NCI-H1694 treated with DMSO at 0.1 percent for 48 hours (cell line): ENCODE results near the gene C5orf58.
"Not testable (repeated sequence)": the region's sequence is repeated elsewhere in the genome, so short reads cannot be mapped to it uniquely, and the experiment has no call there.

Source experiments
- DNase-seq: peaks from one replicate; lab custom pipeline; 2025; lab: John Stamatoyannopoulos, UW

The C5orf58 gene

DNA sequence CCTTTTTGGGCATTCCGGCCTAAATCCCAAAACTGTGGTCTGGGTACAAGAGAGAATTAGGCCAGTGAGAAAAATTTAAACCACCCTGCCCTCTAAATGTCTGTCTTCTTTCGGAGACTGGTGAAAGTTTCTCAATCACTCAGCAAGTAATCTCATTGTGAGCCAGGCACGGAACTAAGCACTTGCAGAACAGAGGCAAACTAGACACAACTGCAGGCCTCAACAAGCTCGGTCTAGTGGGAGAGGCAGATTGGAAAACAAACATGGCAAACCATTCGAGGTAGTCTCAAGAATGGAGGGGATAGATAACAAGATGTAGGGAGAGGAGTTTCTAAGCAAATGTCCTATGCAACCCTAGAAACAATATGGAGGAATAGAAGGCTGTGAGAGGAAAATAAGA, 8.9 kb upstream of the C5orf58 start:
- no peak for DNase-seq

DNA sequence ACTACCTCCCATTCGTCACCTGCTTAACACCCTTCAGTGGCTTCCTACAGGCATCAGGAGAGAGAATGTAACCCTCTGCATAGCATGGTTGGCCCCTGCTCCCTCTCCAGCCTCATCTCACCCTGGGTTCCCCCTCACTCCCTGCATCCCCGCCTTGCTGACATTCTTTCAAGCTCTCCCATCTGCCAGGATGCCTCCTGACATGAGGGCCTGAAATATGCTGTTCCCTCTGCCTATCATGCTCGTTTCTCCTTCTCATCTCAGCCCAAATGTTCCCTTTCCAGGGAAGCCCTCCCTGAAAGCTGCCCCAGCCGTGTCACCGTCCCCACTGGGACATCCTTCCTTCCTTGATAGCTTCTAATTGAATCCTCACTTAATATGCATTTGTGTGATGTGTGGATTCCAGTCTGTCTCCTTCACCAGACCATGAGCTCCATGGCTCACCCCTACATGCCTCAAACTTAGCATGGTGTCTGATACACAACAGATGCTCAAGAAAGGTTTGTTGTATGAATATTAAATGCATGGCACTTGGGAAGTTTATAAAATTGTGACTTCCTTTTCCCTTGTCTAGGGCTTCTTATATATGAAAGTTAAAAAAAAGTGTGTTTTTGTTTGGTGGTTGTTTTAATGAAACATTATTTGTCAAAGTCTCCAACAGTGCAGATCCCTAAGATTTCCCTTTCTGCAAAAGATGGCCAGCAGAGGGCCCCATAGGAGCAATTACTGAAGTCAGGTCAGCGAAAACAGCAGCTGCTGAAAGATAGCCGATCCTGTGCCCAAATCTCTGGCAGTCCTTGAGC, 7.3 kb upstream of the C5orf58 start:
- DNase-seq: peak; percentile 49

DNA sequence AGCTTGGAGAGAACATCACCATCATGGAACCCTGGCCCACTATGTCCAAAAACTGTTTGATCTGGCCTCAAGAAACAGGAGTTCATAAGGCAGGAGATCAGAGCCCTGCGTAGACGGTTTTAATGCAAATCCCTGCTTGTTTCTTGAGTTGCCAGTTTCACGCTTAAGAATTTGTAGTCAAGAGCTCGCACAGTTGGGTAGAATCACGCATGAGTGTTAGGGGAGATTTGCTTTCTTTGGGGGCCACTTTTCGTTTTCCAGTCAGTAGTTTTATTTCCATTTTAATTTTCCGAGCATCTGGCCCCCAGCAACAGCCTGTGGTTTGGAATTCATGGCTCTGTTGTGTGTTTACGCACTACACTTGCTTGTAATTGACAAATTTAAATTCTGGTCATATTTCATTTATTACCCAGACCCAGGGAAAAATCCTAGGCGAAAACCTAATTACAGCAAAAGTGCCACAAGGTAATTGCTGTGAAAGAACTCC, 6.6 kb upstream of the C5orf58 start:
- no peak for DNase-seq

DNA sequence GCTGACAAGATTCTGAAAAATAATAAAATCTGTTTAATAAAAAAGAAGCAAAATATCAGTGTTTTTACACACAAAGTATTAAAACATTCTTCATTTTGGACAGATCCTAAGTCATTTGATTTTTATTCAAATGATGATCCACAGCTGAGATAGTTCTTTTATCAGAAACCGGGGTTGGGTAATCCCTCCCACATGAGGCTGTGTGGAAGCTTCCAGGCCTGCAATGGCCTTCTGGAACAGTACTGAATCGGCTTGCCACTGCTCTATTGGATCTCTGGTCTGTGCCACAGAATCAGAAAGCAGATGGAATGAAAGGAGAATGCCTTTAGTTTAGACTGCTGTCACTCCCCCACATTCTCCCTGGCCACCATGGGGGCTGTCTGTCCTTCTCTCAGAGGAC, 6.1 kb upstream of the C5orf58 start:
- no peak for DNase-seq

DNA sequence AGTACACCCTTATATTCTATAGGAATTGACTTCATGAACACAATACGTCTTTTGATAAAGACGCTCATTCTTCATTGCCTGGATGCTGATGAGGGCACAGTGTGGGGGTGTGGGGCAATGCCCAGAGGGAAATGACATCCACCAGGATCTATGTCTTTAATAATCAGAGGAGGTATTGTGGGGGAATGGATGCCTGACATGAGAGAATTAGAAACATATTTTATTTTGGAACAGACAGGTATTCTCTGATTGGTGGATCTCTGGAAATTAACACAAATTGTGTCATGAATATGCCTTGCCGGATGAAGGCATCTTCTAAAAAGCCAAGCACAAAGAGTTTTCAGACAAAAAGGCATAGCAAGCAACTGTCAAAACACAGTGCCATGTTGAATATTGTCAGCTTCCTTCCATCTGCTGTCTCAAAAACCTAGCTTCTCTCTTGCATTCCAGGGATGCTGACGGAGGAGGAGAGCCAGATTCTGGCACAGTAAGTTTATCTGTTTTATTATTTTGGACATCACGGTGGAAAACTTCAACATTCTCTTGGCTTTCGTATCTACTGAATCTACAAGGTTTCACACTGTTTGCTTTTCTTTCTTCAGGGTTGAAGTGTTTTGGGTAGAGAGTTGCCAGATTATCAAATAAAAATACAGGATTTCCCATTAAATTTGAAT, 3.9 kb upstream of the C5orf58 start:
- no peak for DNase-seq

DNA sequence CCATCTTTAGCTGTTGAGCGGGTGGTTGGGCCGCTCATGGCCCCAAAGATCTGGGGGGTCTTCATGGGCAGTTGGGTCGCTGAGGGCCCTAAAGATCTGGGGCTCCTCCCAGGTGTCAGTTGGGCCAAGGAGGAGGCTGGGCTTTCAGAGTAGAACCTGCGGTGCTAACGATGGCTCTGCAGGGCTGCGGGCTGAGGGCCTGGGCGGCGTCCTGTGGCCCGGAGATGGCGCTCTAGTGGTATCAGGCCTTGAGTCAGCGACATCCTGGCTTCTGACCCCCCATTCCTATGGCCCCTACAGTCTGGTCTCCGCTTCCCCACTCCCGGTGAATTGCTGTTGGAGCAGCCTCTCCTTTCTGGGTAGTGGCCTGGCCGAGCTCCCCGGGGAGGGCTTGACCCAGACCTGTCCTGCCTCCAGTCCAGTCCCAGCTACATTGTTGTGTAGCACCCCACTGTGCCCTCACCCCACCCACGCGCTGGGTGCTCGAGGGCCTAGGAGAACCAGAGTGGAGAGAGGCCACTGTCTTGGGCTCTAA, 640 bp downstream of the C5orf58 start:
- no peak for DNase-seq

DNA sequence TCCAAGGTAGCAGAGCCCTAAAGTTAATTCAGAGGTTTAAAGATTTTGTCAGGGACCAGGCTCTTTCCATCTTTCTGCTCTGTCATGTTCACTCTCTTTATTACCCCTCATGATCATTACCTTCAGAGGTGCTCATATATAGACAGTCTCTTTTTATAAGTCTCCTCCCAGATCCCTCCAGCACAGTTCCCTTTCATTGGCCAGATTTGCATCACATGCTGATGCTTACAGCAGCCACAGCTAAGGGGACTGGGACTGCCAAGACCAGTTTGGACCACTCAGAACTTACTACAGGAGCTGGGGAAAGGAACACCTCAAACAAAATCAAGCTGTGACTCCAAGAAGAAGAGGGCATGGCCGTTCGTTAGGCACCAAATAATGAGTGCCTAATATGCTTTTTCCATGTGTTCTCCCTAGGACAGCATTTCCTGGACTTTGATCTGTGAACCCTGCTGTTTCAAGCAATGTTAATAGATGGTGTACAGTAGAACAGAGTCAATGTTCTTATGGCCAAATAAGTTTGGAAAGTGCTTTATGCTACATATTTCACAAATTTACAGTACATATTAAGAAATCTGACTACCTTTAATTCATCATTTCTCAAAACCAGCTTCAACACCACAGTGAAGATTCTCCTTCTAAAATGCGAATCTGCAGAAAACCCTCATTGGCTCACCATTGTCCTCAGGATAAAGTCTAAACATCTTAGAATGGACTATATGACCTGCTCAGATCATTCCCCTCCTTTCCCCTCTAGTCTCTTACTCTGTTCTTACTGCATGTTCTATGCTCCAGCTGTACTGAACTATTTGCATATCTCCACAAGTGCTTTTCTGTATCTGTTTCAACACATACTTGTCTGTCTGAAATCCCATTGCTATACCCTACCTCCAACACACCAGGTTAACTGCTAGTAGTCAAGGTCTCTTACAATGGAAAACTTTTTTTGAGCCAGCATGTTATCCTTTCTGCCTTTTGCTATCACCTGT, 3.4 kb downstream of the C5orf58 start:
- DNase-seq: no peak

DNA sequence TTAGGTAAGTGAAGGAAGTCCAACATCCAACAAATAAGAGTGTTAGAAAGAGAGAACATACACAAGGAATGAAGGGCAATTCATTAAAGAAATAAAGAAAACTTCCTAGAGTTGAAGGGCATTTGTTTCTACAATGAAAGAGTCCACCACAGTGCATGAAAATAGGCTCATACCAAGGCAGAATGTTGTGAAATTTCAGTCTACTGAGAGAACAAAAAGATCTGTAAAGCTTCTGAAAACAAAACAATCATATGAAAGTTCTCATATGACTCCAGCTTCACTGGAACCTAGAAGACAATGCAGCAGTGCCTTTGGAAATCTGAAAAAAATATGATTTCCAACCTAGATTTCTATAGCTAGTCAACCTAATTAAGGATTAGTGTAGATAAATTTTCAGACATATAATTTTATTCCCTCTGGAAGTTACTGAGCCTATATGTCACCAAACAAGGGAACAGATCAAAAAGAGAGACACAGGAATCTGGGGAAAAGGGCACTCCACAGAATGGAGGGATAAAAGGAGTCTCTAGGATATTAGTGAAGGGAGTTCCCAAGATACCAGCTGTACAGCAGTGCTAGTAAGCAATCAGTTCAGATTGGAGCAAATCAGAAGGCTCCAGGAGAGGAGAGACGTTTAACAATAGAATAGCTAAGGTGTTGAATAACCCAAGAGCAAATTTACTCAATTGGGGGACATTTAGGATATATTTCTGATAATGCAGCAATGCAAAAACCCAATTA, 5.8 kb downstream of the C5orf58 start:
- DNase-seq: no peak

DNA sequence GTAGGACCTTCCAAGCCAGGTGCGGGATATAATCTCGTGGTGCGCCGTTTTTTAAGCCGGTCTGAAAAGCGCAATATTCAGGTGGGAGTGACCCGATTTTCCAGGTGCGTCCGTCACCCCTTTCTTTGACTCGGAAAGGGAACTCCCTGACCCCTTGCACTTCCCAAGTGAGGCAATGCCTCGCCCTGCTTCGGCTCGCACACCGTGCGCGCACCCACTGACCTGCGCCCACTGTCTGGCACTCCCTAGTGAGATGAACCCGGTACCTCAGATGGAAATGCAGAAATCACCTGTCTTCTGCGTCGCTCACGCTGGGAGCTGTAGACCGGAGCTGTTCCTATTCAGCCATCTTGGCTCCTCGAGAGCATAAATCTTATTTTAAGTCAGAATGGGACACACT, 12.7 kb downstream of the C5orf58 start:
- DNase-seq: not testable (repeated sequence)

DNA sequence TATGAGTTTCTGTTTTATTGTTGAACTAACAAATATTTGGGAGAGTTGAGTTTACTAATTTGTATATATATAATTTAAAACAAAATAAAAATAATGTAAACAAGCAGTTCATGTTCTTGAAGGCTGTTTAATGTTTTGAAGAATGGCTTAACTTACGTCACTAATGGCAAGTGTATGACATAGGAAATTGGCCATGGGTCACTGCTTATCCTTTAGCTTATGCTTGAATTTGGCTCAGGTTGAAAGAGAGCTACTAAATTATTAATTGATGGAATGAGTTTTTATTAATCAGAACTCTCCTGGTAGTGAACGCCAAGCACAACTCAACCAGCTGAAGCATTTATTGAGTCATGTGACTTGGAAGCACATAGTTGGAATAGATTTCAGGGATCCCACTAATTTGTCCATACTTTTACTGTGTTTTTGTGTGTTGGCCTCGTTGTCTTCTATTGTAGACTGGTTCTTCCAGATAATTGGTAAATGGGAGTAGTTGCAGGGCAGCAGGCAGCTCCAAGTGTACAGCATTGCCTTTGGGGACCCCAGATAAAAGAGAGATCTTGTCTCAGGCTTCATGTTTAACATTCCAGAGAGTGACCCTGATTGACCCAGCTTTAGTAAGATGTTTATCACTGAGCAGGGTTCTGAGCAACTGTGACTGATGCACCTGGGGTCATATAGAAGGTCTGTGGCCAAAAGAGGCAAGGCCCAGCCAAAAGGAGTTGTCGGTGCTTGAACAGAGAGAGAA, 13.5 kb downstream of the C5orf58 start:
- DNase-seq: no peak

DNA sequence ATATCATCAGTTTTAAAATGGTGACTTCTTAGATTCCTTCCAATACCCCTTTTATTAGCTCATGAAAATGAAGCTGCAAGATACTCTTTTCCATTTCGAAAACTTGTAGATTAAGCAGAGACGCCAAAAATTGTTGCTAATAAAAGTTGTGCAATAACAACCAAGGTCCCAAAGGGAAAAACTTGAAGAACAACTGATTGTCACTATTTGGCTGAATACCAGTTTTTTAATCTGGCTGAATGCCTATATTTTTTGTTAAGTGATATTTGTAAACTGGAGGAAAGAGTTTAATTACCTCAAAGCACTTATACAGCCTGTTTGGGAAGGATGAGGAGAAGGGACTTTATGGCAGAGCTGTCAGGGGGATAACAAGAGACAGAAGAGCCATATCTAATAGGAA, 14.6 kb downstream of the C5orf58 start:
- no peak for DNase-seq

DNA sequence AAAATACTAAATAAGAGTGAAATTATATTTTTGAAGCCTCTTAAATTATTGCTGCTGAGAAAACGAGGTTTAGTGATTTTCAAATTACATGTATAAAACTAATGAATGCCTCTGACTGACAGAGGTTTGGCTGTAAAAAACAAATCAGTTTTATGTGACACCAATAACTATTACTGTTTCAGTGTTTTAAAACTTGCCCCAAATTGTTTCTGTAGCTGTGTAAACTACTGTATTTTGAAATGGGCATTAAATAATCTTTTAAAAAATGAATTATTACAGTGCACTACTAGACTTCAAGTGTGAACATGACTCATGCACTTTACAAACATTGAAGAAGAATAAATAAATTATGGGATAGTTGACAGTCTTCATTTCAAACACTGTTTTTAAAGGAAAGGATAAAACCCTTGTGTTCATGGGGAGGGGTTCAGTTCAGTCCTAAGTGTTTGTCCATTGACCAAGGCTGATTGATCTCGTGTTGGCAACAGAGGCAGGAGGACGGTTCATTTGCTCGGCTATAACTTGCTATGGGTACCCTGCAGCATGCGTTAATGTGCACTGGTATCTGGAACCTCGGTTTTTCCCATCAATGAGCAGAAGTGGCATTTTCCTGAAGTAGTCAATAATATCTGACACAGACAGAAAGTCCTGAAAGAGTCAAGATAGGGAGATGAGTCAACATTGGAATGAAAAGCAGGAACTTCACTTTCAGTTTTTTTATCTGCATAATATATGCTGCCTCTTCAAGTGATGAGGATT, 15.6 kb downstream of the C5orf58 start:
- DNase-seq: no peak

DNA sequence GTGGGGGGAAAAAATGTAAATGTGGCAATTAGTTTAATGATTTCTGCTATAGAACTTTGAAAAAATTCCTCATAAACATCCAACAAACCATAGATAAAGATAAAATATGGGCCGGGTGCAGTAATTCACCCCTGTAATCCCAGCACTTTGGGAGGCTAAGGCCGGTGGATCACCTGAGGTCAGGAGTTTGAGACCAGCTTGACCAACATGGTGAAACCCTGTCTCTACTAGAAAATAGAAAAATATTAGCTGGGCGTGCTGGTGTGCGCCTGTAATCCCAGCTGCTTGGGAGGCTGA, 16.1 kb downstream of the C5orf58 start:
- DNase-seq: not testable (repeated sequence)

DNA sequence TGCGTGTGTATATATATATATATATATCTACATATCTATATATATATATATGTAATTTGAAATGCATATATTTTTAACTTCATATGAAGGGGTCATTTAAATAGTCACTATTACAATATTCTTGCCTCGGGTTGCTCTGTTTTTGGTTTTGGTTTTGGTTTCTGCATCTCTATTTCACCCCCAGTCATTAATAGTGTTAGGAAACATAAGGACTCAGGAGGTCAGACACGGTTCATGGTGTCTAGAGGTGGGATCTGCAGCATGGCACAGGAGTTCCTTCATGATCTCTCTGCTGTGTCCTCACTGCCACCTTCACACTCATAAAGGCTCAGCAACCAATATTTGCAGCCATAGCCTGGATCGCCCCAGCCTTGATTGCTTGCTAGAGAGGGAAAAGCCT, 16.6 kb downstream of the C5orf58 start:
- no peak for DNase-seq

DNA sequence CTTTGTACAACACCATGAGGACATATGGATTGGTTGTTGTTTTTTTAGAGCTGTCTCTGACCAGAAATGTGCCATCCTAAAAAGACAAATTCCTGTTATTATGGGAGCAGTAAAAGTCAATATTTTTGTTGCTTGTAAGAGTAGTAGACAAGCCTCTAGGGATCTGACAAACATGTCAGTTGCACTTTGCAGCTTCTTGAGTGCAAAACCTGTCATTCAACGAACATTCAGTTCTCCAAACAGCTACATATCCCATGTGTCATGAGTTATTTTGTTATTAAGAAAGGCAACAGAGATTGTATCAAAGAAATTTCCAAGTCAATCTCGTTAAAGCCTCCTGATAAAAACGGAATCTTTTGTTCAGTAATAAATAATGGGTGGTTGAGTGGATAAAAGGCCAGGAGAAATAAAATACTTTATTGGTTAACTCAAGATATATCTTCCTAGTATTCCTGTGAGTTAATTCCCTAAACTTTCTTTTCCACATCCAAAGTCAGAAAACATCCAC, 18.1 kb downstream of the C5orf58 start:
- DNase-seq: no peak

DNA sequence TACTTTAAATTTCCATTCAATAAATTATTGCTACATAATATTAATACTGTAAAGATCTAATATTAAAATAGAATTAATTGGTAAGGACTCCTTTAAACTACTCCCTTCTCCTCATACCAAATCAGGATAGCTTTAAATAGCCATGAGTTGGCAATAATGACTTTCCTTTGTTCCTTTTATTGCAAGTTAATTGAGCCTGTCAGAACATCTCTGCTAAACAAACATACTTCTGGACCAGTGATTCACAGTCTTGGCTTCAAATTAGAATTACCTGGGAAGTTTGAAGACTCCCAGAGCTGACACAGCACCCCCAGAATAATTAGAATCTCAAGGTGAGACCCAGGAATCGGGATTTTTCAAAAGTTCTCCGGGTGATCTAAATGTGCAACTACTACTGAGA, 18.7 kb downstream of the C5orf58 start:
- DNase-seq: no peak

DNA sequence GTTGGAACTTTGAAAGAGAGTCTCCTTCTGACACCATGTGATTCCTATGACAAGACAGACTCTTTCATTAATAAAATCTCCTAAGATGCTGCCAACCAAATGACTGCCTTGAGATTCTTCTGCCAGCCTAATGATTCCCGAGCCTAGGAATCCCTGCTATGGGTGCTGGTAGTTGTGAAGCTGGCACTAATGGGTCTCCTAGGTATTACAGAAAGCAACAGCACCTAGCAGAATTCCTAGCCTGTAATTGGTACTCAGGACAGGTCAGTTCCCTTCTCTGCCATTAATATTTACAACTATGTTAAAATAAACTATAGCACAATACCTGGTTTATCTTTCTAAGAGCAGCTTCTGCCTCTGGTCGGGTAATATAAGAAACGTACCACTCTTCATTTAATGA, 19.3 kb downstream of the C5orf58 start:
- no peak for DNase-seq

DNA sequence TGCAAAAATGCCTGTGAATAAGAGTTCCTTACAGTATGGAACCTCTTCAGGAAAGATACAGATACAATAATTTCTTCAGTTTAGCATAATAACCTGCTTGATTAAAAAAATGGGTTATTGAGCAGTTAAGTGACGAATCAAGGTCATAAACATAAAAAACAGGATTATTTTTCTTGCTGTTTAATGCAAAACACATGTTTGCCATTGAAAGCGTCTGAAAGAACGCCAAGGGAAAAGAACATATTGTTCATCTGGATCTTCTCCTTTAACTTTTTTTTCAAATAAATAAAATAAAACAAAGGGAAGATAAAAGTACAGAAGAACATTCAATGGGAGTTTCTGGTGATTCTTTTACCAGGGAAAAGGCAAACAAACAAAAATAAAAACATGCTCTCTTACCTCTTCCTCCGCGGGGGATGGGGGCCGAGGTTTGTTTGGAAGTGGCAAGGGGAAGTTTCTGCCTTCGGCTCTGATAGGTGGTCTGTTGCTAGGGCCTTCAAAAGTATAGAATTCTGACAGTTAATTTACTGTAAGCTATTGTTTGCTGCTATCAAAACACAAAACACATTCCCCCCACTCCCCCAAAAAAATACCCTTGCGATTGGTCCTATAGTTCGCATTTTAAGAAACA, 20.1 kb downstream of the C5orf58 start:
- no peak for DNase-seq

DNA sequence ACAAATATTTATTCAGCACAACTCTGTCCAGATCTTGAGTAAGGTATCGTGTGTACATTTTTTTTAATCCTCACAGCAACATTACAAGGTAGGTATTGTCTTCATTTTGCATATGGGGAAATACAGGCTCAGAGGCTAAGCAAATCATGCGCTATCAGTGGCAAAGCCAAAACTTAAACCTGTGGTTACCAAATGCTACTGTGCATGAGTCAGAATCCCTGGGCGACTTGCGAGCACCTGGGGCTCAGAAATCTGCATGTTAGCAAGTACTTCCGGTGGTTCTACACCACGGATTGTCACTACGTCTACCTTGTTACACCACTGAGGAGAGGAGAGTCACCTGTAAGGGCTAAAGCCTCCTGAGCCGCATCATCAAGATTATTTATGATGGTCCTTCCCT, 21.3 kb downstream of the C5orf58 start:
- DNase-seq: no peak
